HEK293T (cell line): Measurements from ENCODE around the gene KCTD18.

Experiments used
- CTCF ChIA-PET: fragments of 350-600 bp; formaldehyde crosslinking; extraction: SDS; loops from one replicate; lab custom pipeline; 2021; ENCODE audit warnings: antibody characterized with exemption, inconsistent platforms; lab: Yijun Ruan, JAX
- POLR2A ChIA-PET: fragments of 350-600 bp; formaldehyde crosslinking; extraction: SDS; loops from one replicate; lab custom pipeline; 2020; ENCODE audit warnings: antibody characterized with exemption, inconsistent platforms; lab: Yijun Ruan, JAX
- DNase-seq: peaks from one replicate; pipeline ENCODE4 v3.0.0; 2012; ENCODE audit warnings: mixed read lengths; ENCODE audit errors: extremely low spot score
- ARNT ChIP-seq: fragments of 450-650 bp; IDR thresholded peaks from 2 replicates; pipeline ENCODE4 v1.6.1; 2017; ENCODE audit warnings: mild to moderate bottlenecking
- BHLHE40 ChIP-seq: fragments of 450-650 bp; IDR thresholded peaks from 2 replicates; pipeline ENCODE4 v1.6.1; 2016; ENCODE audit warnings: mild to moderate bottlenecking, moderate library complexity, borderline replicate concordance
- CTBP1 ChIP-seq: fragments of 450-650 bp; IDR thresholded peaks from 2 replicates; pipeline ENCODE4 v1.6.1; 2016; ENCODE audit warnings: borderline replicate concordance
- ELF4 ChIP-seq: fragments of 450-650 bp; IDR thresholded peaks from 2 replicates; pipeline ENCODE4 v1.6.1; 2017; ENCODE audit warnings: antibody characterized with exemption
- FOXA1 ChIP-seq: fragments of 450-650 bp; IDR thresholded peaks from 2 replicates; pipeline ENCODE4 v1.6.1; 2016; ENCODE audit warnings: mild to moderate bottlenecking
- FOXK2 ChIP-seq: fragments of 450-650 bp; IDR thresholded peaks from 2 replicates; pipeline ENCODE4 v1.6.1; 2016; ENCODE audit warnings: mild to moderate bottlenecking
- FOXM1 ChIP-seq: fragments of 450-650 bp; IDR thresholded peaks from 2 replicates; pipeline ENCODE4 v1.6.1; 2017; ENCODE audit warnings: mild to moderate bottlenecking, borderline replicate concordance
- HDGF ChIP-seq: fragments of 450-650 bp; IDR thresholded peaks from 2 replicates; pipeline ENCODE4 v1.6.1; 2017; ENCODE audit warnings: antibody characterized with exemption, borderline replicate concordance
- L3MBTL2 ChIP-seq: fragments of 450-650 bp; conservative IDR thresholded peaks from 2 replicates; pipeline ENCODE4 v1.6.1; 2016; ENCODE audit warnings: mild to moderate bottlenecking
- LEF1 ChIP-seq: fragments of 450-650 bp; IDR thresholded peaks from 2 replicates; pipeline ENCODE4 v1.6.1; 2017; ENCODE audit warnings: mild to moderate bottlenecking, borderline replicate concordance
- NFRKB ChIP-seq: fragments of 450-650 bp; IDR thresholded peaks from 2 replicates; pipeline ENCODE4 v1.6.1; 2016; ENCODE audit warnings: mild to moderate bottlenecking, moderate library complexity
- PKNOX1 ChIP-seq: fragments of 450-650 bp; IDR thresholded peaks from 2 replicates; pipeline ENCODE4 v1.6.1; 2016
- SP1 ChIP-seq: fragments of 450-650 bp; IDR thresholded peaks from 2 replicates; pipeline ENCODE4 v1.6.1; 2017
- SUZ12 ChIP-seq: fragments of 450-650 bp; IDR thresholded peaks from 2 replicates; pipeline ENCODE4 v1.6.1; 2016; ENCODE audit warnings: mild to moderate bottlenecking
- TARDBP ChIP-seq: fragments of 450-650 bp; IDR thresholded peaks from 2 replicates; pipeline ENCODE4 v1.6.1; 2016
- ZNF384 ChIP-seq: fragments of 450-650 bp; IDR thresholded peaks from 2 replicates; pipeline ENCODE4 v1.6.1; 2016

Gene KCTD18

GRCh38 chr2:200466425-200467418 is 43.1 kb downstream of the KCTD18 start:
- ChIA-PET POLR2A (no interaction called here), CTCF (interaction anchor here (0.7 to 1.5 kb wide), 2 partner anchors 13 to 24 kb away, joined by 3 to 5 read pairs; no protein-coding TSS in a partner anchor)
- TF ChIP-seq CTBP1 (no peak), LEF1 (no peak), FOXA1 (no peak), ZNF384 (no peak), HDGF (no peak)
- no peak for DNase-seq

- ChIA-PET CTCF (no interaction called here), POLR2A (no interaction called here)
- TF ChIP-seq ZNF384 (no peak), FOXM1 (no peak), ELF4 (no peak), NFRKB (no peak), CTBP1 (no peak)
- DNase-seq = no peak
These were observed 46.4 kb downstream of the KCTD18 start for GRCh38 chr2:200463452-200463851.

- ChIA-PET CTCF (no interaction called here), POLR2A (no interaction called here)
- TF ChIP-seq SP1 (no peak), CTBP1 (no peak), NFRKB (no peak), PKNOX1 (no peak), BHLHE40 (no peak), SUZ12 (no peak), LEF1 (no peak), ELF4 (no peak), FOXM1 (no peak), L3MBTL2 (no peak), HDGF (no peak)
- DNase-seq = no peak
These were observed 47.8 kb downstream of the KCTD18 start for GRCh38 chr2:200461846-200462710.

GRCh38 chr2:200459101-200459500 is 50.8 kb downstream of the KCTD18 start:
- ChIA-PET CTCF (no interaction called here), POLR2A (no interaction called here)
- no peak for DNase-seq
- no peak for TF ChIP-seq FOXM1
- TF ChIP-seq SP1 = no peak
- TF ChIP-seq HDGF = no peak
- TF ChIP-seq ARNT = no peak
- TF ChIP-seq SUZ12 = no peak
- no peak for TF ChIP-seq NFRKB
- TF ChIP-seq FOXK2 = no peak
- TF ChIP-seq CTBP1 = no peak
- no peak for TF ChIP-seq PKNOX1
- no peak for TF ChIP-seq FOXA1
- no peak for TF ChIP-seq ELF4
- TF ChIP-seq TARDBP = no peak
- TF ChIP-seq L3MBTL2 = no peak
- no peak for TF ChIP-seq ZNF384
- TF ChIP-seq LEF1 = no peak
- no peak for TF ChIP-seq BHLHE40

GRCh38 chr2:200456567-200456966 is 53.3 kb downstream of the KCTD18 start:
- ChIA-PET POLR2A (no interaction called here), CTCF (no interaction called here)
- TF ChIP-seq NFRKB (no peak), HDGF (no peak), PKNOX1 (no peak), SUZ12 (no peak), FOXM1 (no peak), CTBP1 (no peak)
- DNase-seq = no peak

- POLR2A ChIA-PET = no interaction called here
- no peak for DNase-seq
- TF ChIP-seq SP1 (no peak), NFRKB (no peak), ELF4 (no peak), FOXM1 (no peak), L3MBTL2 (no peak), ARNT (no peak), HDGF (no peak), BHLHE40 (no peak), CTBP1 (no peak), LEF1 (no peak), SUZ12 (no peak), FOXA1 (no peak), PKNOX1 (no peak), FOXK2 (no peak)
These were observed 53.9 kb downstream of the KCTD18 start for GRCh38 chr2:200455958-200456421.

More at GRCh38 chr2:200455958-200456421, 53.9 kb downstream of the KCTD18 start:
- CTCF ChIA-PET = no interaction called here
